HG03354 (cell line): Measurements from ENCODE around the gene ALG12.
A peak's percentile ranks its signal among the peaks of the same experiment; 100 is the strongest.

Experiments used
- ATAC-seq: cut with Tn5 transposase; IDR thresholded peaks from one replicate; pipeline ENCODE4 v1.9.1; 2021; ENCODE audit warnings: mild to moderate bottlenecking; ENCODE audit not compliant: unreplicated experiment, poor library complexity, severe bottlenecking

ALG12 gene

DNA sequence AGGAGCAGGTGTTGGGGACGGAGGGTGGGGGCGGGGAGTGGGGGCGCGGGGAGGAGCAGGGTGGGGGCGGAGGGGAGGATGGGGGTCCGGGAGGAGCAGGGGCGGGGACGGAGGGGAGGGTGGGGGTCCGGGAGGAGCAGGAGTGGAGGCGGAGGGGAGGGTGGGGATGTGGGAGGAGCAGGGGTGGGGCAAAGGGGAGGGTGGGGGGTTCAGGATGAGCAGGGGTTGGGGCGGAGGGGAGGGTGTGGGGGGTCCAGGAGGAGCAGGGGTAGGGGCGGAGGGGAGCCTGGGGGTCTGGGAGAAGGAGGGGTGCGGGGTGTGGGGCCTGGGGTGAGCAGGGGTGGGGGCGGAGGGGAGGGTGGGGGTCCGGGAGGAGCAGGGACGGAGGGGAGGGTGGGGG is 17.3 kb upstream of the ALG12 start:
- ATAC-seq, result no peak

GRCh38 chr22:49934891-49935557 is 16.8 kb upstream of the ALG12 start:
- no peak for ATAC-seq

DNA sequence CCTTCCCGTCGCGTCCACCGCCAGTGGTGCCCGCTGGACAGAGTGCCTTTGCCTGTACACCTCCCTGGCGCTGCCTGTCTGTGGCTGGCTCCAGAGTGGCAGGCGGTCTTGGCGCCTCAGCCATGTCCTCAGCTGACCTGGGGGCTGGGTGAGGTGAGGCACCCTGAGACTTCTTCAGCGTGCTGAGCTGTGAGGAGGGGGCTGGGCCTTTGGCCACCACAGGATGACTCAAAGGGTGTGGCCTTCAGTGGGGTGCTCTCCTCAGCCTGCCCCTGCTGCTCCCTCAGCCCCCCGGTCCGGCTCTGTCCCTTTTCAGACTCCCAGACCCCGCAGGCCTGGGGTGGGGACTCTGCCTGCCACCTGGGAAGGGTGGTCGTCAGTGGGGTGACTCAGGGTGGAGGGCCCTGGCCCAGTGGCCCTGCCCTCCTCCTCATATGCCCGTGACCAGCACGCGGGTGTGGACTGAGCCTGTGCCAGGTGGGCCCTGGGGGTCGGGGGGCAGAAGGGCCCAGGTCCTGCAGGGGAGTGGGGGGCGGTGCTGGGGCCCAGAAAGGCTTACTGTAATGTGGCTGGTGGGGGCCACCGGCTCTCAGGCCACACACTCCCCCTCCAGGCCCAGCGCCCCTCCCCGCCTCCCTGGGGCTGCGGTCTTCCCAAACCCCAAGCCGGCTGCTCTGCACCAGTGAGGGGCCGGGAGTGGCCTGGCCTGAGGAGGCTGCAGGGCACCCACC is 16.1 kb upstream of the ALG12 start:
- ATAC-seq, result no peak

DNA sequence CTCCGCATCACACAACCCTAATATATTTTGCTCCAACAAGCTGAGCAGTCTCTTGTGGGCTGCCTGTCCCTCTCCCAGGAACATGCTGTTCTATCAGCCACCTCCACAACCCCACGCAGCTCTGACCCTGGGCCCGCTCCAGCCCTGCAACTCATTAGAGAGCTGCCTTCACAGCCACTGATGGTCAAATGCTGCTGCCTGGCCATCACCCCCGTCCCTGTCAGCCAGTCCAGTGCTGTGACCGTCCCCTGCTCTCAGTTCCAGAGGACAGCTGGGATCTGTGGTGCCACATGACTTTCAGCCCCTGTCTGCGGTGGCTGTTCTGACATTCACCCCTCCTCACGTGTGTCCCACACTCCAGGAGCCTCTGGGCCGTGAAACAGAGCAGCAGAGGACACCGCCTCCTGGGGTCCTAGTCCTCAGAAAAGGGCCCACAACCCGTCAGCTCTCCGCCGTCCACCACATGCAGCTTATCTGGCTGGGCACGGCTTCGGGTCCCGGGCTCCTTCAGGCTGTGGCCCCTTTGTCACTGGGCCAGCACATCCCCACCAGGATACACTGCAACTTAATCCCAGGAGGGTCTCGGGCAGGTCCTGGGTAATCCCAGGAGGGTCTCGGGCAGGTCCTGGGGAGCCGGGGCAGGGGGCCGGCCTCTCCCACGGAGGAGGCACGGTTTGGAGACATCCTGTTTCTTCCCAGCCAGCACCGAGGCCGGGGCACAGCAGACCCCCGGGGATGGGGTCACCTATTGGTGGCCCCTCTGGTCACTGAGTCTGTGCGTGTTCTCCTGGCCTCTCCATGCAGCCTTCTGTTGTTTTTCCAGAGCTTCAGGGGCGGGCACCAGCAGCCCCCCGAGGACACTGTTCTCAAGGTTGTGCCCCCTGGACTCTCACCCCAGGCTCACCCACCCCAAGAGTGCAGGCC is 15.3 kb upstream of the ALG12 start:
- no peak for ATAC-seq

- ATAC-seq, result peak; percentile 36
Observed at GRCh38 chr22:49930596-49931412, 12.6 kb upstream of the ALG12 start.

GRCh38 chr22:49929994-49930575 is 11.8 kb upstream of the ALG12 start:
- ATAC-seq, result no peak

DNA sequence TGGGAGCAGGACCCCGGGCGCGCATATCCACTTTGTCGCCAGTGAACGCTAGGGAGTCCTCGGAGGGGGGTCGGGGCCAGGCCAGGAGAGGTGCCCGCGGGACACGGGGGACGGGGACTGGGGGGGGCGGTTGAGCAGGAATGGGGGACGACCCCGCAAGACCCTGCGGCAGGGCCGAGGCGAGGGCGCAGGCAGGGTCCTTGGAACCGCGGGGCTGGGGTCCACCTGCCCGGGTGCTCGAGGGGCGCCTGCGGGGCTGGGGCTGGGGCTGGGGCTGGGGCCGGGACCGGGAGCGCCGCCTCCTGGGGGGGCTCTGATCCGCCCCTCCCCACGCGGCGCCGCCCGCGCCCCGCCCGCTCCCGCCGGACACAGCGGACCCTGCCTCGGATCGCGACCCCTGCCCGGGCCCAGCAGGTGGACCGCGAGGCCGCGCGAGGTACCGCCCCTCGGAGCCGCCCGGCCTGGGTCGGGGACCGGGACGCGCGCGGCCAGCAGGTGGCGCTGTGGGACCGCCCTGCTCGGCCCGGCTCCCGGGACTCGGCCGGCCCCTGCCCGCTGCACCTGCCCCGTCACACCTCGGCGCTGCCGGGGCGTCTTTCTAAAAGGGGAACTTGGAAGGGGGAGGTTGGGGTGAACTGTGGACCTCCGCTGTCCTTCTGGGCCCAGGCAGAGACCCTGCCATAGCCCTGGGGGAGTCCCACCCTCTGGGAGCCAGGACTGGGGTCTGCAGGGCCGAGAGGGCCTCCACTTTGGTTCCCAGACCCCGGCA is 11.2 kb upstream of the ALG12 start:
- ATAC-seq, result peak; percentile 40

- ATAC-seq, result no peak
Observed at GRCh38 chr22:49928555-49929210, 10.4 kb upstream of the ALG12 start.

DNA sequence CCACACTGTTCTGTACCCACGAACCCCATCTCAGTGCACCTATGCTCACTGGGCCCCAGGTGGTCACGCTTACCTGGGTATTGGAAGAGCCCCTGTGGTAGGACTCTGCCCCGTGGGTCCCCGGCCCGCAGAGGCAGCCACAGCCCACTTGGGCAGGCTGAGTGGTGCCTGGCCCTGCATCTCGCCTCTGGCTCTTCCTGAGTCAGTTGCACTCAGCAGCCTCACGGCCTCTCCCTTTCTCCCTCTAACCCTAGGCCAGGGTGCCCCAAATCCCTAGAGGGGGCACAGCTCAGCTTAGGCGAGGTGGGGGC is 9.9 kb upstream of the ALG12 start:
- no peak for ATAC-seq

DNA sequence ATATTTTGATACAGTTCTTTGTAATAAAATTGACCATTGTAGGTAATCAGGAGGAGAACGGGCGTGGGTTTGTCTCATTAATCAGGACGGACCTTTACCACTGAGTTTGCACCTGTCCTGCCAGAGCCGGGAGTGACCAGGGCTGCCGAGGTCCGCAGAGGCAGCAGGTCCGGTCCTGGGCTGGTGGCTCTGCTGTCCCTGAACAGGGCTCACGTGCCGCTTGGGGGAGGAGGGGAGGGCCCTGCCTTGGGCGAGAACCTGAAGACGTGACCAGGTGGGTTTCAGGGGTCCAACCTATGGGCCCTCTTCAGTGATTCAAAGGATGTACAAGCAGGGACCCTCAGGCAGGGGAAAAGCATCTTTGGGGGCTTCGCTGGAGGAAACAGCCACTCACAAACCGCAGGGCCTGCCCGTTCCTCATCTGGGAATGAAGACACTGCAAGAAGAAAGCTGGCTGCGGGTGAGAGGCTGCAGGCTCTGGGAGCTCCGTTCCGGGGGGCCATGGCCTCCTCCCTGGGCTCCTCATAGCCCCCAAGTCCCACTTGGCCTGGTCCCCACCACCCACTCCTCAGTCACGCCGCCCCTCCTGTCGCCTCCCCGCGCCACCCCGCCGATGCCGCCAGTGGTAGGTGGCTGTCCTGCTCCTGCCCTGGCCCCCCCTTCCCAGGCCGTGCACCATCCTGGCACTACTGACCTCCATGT is 9.4 kb upstream of the ALG12 start:
- ATAC-seq, result no peak

GRCh38 chr22:49926916-49927315 is 8.7 kb upstream of the ALG12 start:
- no peak for ATAC-seq

- peak; percentile 51 for ATAC-seq
Observed at GRCh38 chr22:49925525-49926128, 7.4 kb upstream of the ALG12 start.

GRCh38 chr22:49924113-49924833 is 6.0 kb upstream of the ALG12 start:
- ATAC-seq, result no peak

GRCh38 chr22:49923445-49923844 is 5.2 kb upstream of the ALG12 start:
- no peak for ATAC-seq

GRCh38 chr22:49922926-49923325 is 4.7 kb upstream of the ALG12 start:
- ATAC-seq, result no peak

DNA sequence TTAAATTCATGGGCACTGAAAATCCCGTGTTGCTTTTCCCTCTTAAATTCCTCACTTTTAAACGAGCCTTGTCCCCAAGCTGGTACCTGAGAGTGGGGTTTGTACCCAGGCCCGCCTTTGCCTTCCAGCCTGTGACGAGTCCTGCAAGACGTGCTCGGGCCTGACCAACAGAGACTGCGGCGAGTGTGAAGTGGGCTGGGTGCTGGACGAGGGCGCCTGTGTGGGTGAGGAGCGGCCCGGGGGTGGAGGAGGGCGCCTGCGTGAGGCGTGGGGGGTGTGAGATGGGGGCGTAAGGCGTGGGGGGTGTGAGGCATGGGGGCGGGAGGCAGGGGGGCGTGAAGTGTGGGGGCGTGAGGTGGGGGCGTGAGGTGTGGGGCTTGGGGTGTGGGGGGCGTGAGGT is 4.2 kb upstream of the ALG12 start:
- no peak for ATAC-seq
